ENCODE measurements around the gene KLHL26. TPM values are rescaled to one million over a fixed set of nuclear protein-coding genes. Genes with fewer than 3 reads are reported as not detected.

KLHL26 gene
- total and polyA plus RNA-seq, 9 of the 15 experiments (the other 6 are each of a cell fraction or from before 2014, with no cell fraction given): 0.13 to 13.3 (median 1.4) TPM

DNA sequence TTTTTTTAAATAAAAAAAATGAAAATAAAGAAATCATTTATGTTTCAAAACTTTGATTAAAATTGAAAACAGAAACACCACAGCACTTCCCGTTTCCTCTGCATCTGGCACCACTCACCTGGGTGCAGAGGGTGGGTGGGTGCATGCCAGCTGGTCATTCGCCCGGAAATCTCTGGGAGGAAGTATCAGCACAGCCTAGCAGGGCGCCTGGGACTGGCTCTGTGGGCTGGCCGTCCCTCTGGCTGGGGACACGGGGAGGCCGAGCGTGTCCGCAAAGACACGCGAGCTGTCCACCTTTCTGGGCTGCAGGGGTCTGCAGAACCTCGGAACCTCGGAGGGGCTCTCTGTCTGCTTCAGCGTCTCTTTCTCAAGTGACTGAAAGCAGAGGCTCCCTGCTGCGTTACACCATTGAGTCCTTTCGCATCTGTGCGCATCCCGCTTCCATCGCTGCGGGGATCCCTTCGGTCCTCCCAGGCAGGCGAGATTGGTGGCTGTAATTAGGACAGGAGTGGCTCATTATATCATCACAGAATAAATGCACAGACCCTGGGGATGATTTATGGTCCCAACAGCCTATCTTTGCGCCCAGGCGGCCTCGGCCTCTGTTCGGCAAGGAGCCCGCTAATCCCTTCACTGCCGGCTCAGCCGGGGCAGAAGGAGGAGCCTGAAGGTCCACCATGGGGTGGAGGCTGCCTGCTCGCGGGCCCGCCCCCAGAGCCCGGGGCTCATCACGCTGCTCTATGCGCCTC, 63.8 kb downstream of the KLHL26 start (continued):
- TF ChIP-seq, protein P1, sequence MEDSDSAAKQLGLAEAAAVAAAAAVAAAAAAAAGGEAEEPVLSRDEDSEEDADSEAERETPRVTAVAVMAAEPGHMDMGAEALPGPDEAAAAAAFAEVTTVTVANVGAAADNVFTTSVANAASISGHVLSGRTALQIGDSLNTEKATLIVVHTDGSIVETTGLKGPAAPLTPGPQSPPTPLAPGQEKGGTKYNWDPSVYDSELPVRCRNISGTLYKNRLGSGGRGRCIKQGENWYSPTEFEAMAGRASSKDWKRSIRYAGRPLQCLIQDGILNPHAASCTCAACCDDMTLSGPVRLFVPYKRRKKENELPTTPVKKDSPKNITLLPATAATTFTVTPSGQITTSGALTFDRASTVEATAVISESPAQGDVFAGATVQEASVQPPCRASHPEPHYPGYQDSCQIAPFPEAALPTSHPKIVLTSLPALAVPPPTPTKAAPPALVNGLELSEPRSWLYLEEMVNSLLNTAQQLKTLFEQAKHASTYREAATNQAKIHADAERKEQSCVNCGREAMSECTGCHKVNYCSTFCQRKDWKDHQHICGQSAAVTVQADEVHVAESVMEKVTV (CRISPR knock-in tag; IDR thresholded peaks at IDR 0.05): no peak
- TF ChIP-seq KLF6 (CRISPR knock-in tag; IDR thresholded peaks at IDR 0.05; ENCODE audit: borderline replicate concordance) (no peak), ARHGAP35 (IDR thresholded peaks at IDR 0.05; ENCODE audit: partially characterized antibody) (no peak), TARDBP (IDR thresholded peaks at IDR 0.05) (peak; percentile 37; the same call in 1 of the 2 replicates), GATAD2A (IDR thresholded peaks at IDR 0.05) (no peak), ZNF384 (IDR thresholded peaks at IDR 0.05; ENCODE audit: low read depth, low read length) (0 out of 2 replicates have a peak, but pooled peaks have one; percentile 19), ETV1 (tag; conservative IDR thresholded peaks at IDR 0.05; ENCODE audit: low read depth) (peak; percentile 59; the same call in 1 of the 2 replicates), ZBTB17 (CRISPR knock-in tag; IDR thresholded peaks at IDR 0.05) (no peak), ZNF57 (CRISPR knock-in tag; IDR thresholded peaks at IDR 0.05) (no peak), CBX2 (IDR thresholded peaks at IDR 0.05; ENCODE audit: insufficient read depth, low read length, poor library complexity, severe bottlenecking) (no peak), BRD9 (IDR thresholded peaks at IDR 0.05; ENCODE audit: low read depth, partially characterized antibody) (no peak)
- TF ChIP-seq, protein P2, sequence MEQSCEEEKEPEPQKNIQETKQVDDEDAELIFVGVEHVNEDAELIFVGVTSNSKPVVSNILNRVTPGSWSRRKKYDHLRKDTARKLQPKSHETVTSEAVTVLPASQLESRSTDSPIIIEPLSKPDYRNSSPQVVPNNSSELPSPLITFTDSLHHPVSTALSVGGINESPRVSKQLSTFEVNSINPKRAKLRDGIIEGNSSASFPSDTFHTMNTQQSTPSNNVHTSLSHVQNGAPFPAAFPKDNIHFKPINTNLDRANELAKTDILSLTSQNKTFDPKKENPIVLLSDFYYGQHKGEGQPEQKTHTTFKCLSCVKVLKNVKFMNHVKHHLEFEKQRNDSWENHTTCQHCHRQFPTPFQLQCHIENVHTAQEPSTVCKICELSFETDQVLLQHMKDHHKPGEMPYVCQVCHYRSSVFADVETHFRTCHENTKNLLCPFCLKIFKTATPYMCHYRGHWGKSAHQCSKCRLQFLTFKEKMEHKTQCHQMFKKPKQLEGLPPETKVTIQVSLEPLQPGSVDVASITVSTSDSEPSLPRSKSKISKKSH (CRISPR knock-in tag; IDR thresholded peaks at IDR 0.05): no peak
- TF ChIP-seq, protein P3, sequence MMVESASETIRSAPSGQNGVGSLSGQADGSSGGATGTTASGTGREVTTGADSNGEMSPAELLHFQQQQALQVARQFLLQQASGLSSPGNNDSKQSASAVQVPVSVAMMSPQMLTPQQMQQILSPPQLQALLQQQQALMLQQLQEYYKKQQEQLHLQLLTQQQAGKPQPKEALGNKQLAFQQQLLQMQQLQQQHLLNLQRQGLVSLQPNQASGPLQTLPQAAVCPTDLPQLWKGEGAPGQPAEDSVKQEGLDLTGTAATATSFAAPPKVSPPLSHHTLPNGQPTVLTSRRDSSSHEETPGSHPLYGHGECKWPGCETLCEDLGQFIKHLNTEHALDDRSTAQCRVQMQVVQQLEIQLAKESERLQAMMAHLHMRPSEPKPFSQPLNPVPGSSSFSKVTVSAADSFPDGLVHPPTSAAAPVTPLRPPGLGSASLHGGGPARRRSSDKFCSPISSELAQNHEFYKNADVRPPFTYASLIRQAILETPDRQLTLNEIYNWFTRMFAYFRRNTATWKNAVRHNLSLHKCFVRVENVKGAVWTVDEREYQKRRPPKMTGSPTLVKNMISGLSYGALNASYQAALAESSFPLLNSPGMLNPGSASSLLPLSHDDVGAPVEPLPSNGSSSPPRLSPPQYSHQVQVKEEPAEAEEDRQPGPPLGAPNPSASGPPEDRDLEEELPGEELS (CRISPR knock-in tag; IDR thresholded peaks at IDR 0.05; ENCODE audit: borderline replicate concordance): no peak
- TF ChIP-seq, protein P4, sequence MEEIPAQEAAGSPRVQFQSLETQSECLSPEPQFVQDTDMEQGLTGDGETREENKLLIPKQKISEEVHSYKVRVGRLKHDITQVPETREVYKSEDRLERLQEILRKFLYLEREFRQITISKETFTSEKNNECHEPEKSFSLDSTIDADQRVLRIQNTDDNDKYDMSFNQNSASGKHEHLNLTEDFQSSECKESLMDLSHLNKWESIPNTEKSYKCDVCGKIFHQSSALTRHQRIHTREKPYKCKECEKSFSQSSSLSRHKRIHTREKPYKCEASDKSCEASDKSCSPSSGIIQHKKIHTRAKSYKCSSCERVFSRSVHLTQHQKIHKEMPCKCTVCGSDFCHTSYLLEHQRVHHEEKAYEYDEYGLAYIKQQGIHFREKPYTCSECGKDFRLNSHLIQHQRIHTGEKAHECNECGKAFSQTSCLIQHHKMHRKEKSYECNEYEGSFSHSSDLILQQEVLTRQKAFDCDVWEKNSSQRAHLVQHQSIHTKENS (CRISPR knock-in tag; IDR thresholded peaks at IDR 0.05): no peak
- TF ChIP-seq, protein P5, sequence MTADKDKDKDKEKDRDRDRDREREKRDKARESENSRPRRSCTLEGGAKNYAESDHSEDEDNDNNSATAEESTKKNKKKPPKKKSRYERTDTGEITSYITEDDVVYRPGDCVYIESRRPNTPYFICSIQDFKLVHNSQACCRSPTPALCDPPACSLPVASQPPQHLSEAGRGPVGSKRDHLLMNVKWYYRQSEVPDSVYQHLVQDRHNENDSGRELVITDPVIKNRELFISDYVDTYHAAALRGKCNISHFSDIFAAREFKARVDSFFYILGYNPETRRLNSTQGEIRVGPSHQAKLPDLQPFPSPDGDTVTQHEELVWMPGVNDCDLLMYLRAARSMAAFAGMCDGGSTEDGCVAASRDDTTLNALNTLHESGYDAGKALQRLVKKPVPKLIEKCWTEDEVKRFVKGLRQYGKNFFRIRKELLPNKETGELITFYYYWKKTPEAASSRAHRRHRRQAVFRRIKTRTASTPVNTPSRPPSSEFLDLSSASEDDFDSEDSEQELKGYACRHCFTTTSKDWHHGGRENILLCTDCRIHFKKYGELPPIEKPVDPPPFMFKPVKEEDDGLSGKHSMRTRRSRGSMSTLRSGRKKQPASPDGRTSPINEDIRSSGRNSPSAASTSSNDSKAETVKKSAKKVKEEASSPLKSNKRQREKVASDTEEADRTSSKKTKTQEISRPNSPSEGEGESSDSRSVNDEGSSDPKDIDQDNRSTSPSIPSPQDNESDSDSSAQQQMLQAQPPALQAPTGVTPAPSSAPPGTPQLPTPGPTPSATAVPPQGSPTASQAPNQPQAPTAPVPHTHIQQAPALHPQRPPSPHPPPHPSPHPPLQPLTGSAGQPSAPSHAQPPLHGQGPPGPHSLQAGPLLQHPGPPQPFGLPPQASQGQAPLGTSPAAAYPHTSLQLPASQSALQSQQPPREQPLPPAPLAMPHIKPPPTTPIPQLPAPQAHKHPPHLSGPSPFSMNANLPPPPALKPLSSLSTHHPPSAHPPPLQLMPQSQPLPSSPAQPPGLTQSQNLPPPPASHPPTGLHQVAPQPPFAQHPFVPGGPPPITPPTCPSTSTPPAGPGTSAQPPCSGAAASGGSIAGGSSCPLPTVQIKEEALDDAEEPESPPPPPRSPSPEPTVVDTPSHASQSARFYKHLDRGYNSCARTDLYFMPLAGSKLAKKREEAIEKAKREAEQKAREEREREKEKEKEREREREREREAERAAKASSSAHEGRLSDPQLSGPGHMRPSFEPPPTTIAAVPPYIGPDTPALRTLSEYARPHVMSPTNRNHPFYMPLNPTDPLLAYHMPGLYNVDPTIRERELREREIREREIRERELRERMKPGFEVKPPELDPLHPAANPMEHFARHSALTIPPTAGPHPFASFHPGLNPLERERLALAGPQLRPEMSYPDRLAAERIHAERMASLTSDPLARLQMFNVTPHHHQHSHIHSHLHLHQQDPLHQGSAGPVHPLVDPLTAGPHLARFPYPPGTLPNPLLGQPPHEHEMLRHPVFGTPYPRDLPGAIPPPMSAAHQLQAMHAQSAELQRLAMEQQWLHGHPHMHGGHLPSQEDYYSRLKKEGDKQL (CRISPR knock-in tag; IDR thresholded peaks at IDR 0.05; ENCODE audit: borderline replicate concordance): no peak
